BE2C (cell line): ENCODE data around the gene TTC39C.

Experiments used
- DNase-seq: peaks from one replicate; pipeline ENCODE4 v3.0.0-alpha.2; 2020
- H3K27me3 ChIP-seq: fragments of 250-450 bp; sonication (Bioruptor Pico); 2 replicates; pipeline ENCODE4 v1.5.1; 2020; ENCODE audit warnings: mild to moderate bottlenecking
- H3K36me3 ChIP-seq: fragments of 250-450 bp; sonication (Bioruptor Pico); 2 replicates; pipeline ENCODE4 v1.5.1; 2020; ENCODE audit warnings: mild to moderate bottlenecking
- H3K4me1 ChIP-seq: fragments of 250-450 bp; sonication (Bioruptor Pico); 2 replicates; pipeline ENCODE4 v1.5.1; 2020
- H3K4me3 ChIP-seq: 2 replicates; pipeline ENCODE4 v1.5.1; 2011; ENCODE audit warnings: low read depth, low read length
- H3K9me3 ChIP-seq: fragments of 250-450 bp; sonication (Bioruptor Pico); 2 replicates; pipeline ENCODE4 v1.5.1; 2020
- TF ChIP-seq, protein P1 (sequence below): IDR thresholded peaks from 2 replicates; pipeline ENCODE4 v1.5.1; 2012; ENCODE audit warnings: mild to moderate bottlenecking, low read depth, low read length

The TTC39C gene

GRCh38 chr18:24043403-24043802, 28.8 kb downstream of the TTC39C start:
- no peak for DNase-seq
- no peaks in the 10 kb centered on the region for H3K4me1 ChIP-seq

DNA sequence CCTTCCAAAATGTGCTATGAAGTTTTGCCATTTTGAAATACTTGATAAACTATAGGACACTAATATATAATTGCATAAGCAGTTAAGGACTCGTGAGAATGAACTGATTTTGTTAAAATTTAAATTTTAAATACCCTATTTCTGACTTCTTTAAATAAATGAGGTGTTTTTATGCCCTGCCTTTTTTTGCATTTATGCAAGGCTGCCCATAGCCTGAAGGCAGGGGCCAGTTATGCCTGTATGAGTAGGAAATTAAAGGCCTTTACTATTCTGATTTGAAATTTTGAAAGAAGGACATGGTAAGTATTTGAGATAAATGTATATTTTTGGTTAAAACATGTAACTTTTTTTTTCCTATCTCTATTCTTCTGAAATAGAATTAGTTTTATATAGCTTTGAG, 33.7 kb downstream of the TTC39C start:
- Histone ChIP-seq H3K27me3 (no peaks in the 10 kb centered on the region), H3K4me1 (no peaks in the 10 kb centered on the region), H3K9me3 (no peaks in the 10 kb centered on the region), H3K36me3 (no peaks in the 10 kb centered on the region), H3K4me3 (no peak overlapping the region)
- TF ChIP-seq, protein P1, sequence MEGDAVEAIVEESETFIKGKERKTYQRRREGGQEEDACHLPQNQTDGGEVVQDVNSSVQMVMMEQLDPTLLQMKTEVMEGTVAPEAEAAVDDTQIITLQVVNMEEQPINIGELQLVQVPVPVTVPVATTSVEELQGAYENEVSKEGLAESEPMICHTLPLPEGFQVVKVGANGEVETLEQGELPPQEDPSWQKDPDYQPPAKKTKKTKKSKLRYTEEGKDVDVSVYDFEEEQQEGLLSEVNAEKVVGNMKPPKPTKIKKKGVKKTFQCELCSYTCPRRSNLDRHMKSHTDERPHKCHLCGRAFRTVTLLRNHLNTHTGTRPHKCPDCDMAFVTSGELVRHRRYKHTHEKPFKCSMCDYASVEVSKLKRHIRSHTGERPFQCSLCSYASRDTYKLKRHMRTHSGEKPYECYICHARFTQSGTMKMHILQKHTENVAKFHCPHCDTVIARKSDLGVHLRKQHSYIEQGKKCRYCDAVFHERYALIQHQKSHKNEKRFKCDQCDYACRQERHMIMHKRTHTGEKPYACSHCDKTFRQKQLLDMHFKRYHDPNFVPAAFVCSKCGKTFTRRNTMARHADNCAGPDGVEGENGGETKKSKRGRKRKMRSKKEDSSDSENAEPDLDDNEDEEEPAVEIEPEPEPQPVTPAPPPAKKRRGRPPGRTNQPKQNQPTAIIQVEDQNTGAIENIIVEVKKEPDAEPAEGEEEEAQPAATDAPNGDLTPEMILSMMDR, result no peak
- DNase-seq, result no peak

More at GRCh38 chr18:24043403-24043802, 28.8 kb downstream of the TTC39C start:
- Histone ChIP-seq H3K36me3 (no peaks in the 10 kb centered on the region), H3K9me3 (no peaks in the 10 kb centered on the region), H3K27me3 (no peaks in the 10 kb centered on the region), H3K4me3 (no peak overlapping the region)
- TF ChIP-seq, protein P1, result no peak

DNA sequence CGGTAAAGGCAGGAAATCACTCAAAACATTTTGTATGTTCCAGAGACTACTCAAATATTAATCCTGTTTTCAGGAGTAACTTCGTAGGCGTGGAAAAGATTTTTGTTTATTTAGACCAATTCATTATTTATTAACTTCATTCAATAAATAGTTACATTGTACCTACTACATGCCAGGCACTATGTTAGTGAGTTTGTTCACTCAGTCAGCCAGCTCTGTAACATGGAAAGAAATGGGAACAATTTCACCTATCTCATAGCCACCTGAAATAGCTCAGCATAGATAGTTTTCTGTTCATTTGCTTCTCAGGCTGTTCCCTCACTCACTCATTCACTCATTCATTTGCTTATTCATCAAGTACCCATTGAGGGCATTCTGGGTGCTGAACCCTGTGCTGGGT, 34.6 kb downstream of the TTC39C start:
- Histone ChIP-seq H3K9me3 (no peaks in the 10 kb centered on the region), H3K36me3 (no peaks in the 10 kb centered on the region), H3K4me3 (no peak overlapping the region), H3K27me3 (no peaks in the 10 kb centered on the region), H3K4me1 (no peaks in the 10 kb centered on the region)
- no peak for DNase-seq
- TF ChIP-seq, protein P1, result no peak

- Histone ChIP-seq H3K4me3 (no peak overlapping the region), H3K9me3 (no peaks in the 10 kb centered on the region), H3K36me3 (no peaks in the 10 kb centered on the region), H3K4me1 (no peaks in the 10 kb centered on the region), H3K27me3 (no peaks in the 10 kb centered on the region)
- no peak for DNase-seq
- TF ChIP-seq, protein P1, result no peak
Measured at GRCh38 chr18:24051031-24051947, 36.7 kb downstream of the TTC39C start.

- Histone ChIP-seq H3K27me3 (no peaks in the 10 kb centered on the region), H3K4me1 (no peaks in the 10 kb centered on the region), H3K4me3 (no peak overlapping the region), H3K36me3 (no peaks in the 10 kb centered on the region), H3K9me3 (no peaks in the 10 kb centered on the region)
- TF ChIP-seq, protein P1, result no peak
- DNase-seq, result no peak
Measured at GRCh38 chr18:24052053-24052452, 37.5 kb downstream of the TTC39C start.

GRCh38 chr18:24053211-24053610, 38.7 kb downstream of the TTC39C start:
- TF ChIP-seq, protein P1, result no peak
- DNase-seq, result no peak
- no peaks in the 10 kb centered on the region for H3K9me3 ChIP-seq
- no peak overlapping the region for H3K4me3 ChIP-seq
- H3K36me3 ChIP-seq, result no peaks in the 10 kb centered on the region
- H3K4me1 ChIP-seq, result no peaks in the 10 kb centered on the region
- no peaks in the 10 kb centered on the region for H3K27me3 ChIP-seq
